HG02981 (cell line): Measurements from ENCODE around the gene LMOD3.

Experiments used
- ATAC-seq: cut with Tn5 transposase; IDR thresholded peaks from one replicate; pipeline ENCODE4 v1.9.1; 2021; ENCODE audit warnings: mild to moderate bottlenecking, moderate library complexity; ENCODE audit not compliant: unreplicated experiment

Gene LMOD3

GRCh38 chr3:69122403-69122802 is at the start of gene LMOD3:
Gene LMOD3 (minus strand): TSS chr3:69122595. CDS start chr3:69122386, 209 bp downstream.
- no peak for ATAC-seq

- ATAC-seq: no peak
Measured at GRCh38 chr3:69172058-69172457, 49.7 kb upstream of the LMOD3 start.

- no peak for ATAC-seq
Measured at GRCh38 chr3:69166446-69166845, 44.1 kb upstream of the LMOD3 start.

GRCh38 chr3:69165744-69166143 is 43.3 kb upstream of the LMOD3 start:
- no peak for ATAC-seq

GRCh38 chr3:69164296-69164695 is 41.9 kb upstream of the LMOD3 start:
- ATAC-seq: no peak

- ATAC-seq: no peak
Measured at GRCh38 chr3:69162308-69162980, 40.0 kb upstream of the LMOD3 start.

GRCh38 chr3:69161587-69162307 is 39.4 kb upstream of the LMOD3 start:
- ATAC-seq: peak; percentile 71

GRCh38 chr3:69160525-69160924 is 38.1 kb upstream of the LMOD3 start:
- ATAC-seq: no peak

GRCh38 chr3:69160107-69160506 is 37.7 kb upstream of the LMOD3 start:
- no peak for ATAC-seq

- no peak for ATAC-seq
Measured at GRCh38 chr3:69149586-69149985, 27.2 kb upstream of the LMOD3 start.

- no peak for ATAC-seq
Measured at GRCh38 chr3:69145688-69146087, 23.3 kb upstream of the LMOD3 start.

- no peak for ATAC-seq
Measured at GRCh38 chr3:69144631-69145245, 22.3 kb upstream of the LMOD3 start.

GRCh38 chr3:69143612-69144011 is 21.2 kb upstream of the LMOD3 start:
- ATAC-seq: no peak

- no peak for ATAC-seq
Measured at GRCh38 chr3:69142797-69143454, 20.5 kb upstream of the LMOD3 start.

GRCh38 chr3:69142090-69142489 is 19.7 kb upstream of the LMOD3 start:
- ATAC-seq: no peak

- no peak for ATAC-seq
Measured at GRCh38 chr3:69141313-69141712, 18.9 kb upstream of the LMOD3 start.

GRCh38 chr3:69137412-69137811 is 15.0 kb upstream of the LMOD3 start:
- ATAC-seq: no peak

GRCh38 chr3:69137005-69137404 is 14.6 kb upstream of the LMOD3 start:
- ATAC-seq: no peak

- ATAC-seq: peak; percentile 94
Measured at GRCh38 chr3:69130689-69131088, 8.3 kb upstream of the LMOD3 start.

- no peak for ATAC-seq
Measured at GRCh38 chr3:69129531-69129930, 7.1 kb upstream of the LMOD3 start.

- no peak for ATAC-seq
Measured at GRCh38 chr3:69128509-69128908, 6.1 kb upstream of the LMOD3 start.

- no peak for ATAC-seq
Measured at GRCh38 chr3:69126999-69127398, 4.6 kb upstream of the LMOD3 start.
